Nephron (organoid): ENCODE measurements around the gene SP140L.

Experiments
- H3K27ac Mint-ChIP-seq, 3 experiments: 2 replicates each; pipeline ENCODE4 v1.8.0; 2020; ENCODE audit warnings: mixed read lengths in 3 of 3, mild to moderate bottlenecking in 2 of 3, moderate library complexity in 1 of 3
- H3K27me3 Mint-ChIP-seq: 2 replicates; pipeline ENCODE4 v1.8.0; 2021; ENCODE audit warnings: low read depth, mild to moderate bottlenecking, moderate library complexity, mixed read lengths
- H3K36me3 Mint-ChIP-seq: 2 replicates; pipeline ENCODE4 v1.8.0; 2020; ENCODE audit warnings: low read depth, mixed read lengths
- H3K4me1 Mint-ChIP-seq: 2 replicates; pipeline ENCODE4 v1.8.0; 2020; ENCODE audit warnings: mixed read lengths
- H3K4me3 Mint-ChIP-seq, 3 experiments: 2 replicates each; pipeline ENCODE4 v1.8.0; 2020; ENCODE audit warnings: mild to moderate bottlenecking in 3 of 3, mixed read lengths in 3 of 3, moderate library complexity in 2 of 3
- H3K9me3 Mint-ChIP-seq: 2 replicates; pipeline ENCODE4 v1.8.0; 2020; ENCODE audit warnings: mixed read lengths
- TF ChIP-seq, protein P1 (sequence below), 3 experiments: fragments of 200-600 bp; sonication (generic); IDR thresholded peaks; one replicate each; pipeline ENCODE4 v1.5.0; 2021; ENCODE audit warnings: antibody characterized with exemption in 3 of 3; ENCODE audit not compliant: unreplicated experiment in 3 of 3

The SP140L gene

DNA sequence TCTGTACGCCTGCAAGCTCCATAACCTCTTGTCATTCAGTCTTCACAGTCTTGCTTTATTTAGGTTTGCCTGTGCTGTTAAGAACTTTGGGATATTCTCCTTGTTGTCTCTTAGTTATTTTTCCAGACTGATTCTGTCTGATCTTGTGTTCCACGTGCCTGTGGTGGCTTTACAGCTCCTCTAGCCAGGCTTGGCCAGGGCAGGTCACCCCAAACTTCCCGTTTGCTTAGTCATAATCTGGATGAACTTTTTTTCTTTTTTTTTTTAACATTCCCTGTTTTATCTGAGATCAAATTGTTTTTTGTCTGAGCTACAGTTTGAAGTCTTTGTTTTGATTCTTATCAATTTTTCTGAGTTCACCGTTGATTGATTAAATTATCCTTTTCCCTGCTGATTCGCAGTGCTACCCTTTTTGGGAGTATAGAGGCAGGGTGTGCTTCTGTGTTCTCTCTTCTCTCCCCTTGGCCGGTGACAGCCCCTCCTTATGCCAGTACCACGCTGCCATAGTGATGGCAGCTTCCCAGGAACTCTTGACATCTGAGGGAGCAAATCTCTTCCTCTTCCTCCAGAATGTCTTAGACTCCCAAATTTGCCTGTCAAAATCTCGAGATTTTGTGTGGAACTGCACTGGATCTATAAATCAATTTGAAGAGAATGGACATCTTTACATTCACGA, 91.5 kb downstream of the SP140L start:
- Mint-ChIP-seq H3K4me1 (peaks cover 14% of the 10 kb centered on the region), H3K4me3 (no peak overlapping the region), H3K27me3 (peaks cover 8% of the 10 kb centered on the region), H3K36me3 (no peaks in the 10 kb centered on the region), H3K27ac (no peak overlapping the region), H3K9me3 (no peaks in the 10 kb centered on the region)
- TF ChIP-seq, protein P1, sequence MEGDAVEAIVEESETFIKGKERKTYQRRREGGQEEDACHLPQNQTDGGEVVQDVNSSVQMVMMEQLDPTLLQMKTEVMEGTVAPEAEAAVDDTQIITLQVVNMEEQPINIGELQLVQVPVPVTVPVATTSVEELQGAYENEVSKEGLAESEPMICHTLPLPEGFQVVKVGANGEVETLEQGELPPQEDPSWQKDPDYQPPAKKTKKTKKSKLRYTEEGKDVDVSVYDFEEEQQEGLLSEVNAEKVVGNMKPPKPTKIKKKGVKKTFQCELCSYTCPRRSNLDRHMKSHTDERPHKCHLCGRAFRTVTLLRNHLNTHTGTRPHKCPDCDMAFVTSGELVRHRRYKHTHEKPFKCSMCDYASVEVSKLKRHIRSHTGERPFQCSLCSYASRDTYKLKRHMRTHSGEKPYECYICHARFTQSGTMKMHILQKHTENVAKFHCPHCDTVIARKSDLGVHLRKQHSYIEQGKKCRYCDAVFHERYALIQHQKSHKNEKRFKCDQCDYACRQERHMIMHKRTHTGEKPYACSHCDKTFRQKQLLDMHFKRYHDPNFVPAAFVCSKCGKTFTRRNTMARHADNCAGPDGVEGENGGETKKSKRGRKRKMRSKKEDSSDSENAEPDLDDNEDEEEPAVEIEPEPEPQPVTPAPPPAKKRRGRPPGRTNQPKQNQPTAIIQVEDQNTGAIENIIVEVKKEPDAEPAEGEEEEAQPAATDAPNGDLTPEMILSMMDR (IDR thresholded peaks at IDR 0.05; ENCODE audit: unreplicated experiment in 3 of 3): no peak

DNA sequence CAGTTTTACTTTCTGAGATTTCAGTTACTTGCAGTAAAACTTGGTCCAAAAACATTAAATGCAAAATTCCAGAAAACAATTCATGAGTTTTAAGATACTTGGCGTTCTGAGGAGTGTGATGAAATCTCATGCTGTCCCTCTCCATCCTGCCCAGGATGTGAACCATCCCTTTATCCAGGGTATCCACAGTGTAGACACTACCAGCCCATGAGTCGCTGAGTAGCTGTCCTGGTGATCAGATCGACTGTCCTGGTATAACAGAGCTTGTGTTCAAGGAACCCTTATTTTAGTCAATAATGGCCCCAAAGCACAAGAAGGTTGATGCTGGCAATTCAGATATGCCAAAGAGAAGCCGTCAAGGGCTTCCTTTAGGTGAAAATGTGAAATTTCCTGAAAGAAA, 92.2 kb downstream of the SP140L start:
- no peaks in the 10 kb centered on the region for H3K9me3 Mint-ChIP-seq
- H3K36me3 Mint-ChIP-seq: no peaks in the 10 kb centered on the region
- peaks cover 8% of the 10 kb centered on the region for H3K27me3 Mint-ChIP-seq
- no peak overlapping the region for H3K27ac Mint-ChIP-seq
- peaks cover 14% of the 10 kb centered on the region for H3K4me1 Mint-ChIP-seq
- TF ChIP-seq, protein P1 (IDR thresholded peaks at IDR 0.05; ENCODE audit: unreplicated experiment in 3 of 3): no peak
- H3K4me3 Mint-ChIP-seq: no peak overlapping the region

DNA sequence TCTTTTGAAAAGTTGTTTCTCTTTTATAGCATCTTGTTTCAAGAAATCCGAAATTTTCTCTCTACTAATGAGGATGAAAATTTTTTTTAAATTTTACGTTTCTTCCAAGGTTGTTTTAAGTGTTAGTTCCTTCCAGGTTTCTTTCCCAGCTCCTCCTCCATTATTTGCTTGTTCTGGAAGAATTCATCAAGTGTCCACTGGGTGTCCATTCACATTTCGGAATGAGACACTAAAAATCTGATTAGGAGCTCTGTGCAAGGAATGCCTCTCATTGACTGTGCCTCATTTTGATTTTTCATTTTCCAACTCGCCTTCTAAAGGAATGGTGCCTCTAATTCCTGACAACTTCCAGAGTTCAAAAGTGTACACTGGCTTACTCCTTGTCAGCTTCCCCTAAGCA, 95.2 kb downstream of the SP140L start:
- H3K9me3 Mint-ChIP-seq: no peaks in the 10 kb centered on the region
- TF ChIP-seq, protein P1 (IDR thresholded peaks at IDR 0.05; ENCODE audit: unreplicated experiment in 3 of 3): peak in 1 of 3 experiments; percentile 11

DNA sequence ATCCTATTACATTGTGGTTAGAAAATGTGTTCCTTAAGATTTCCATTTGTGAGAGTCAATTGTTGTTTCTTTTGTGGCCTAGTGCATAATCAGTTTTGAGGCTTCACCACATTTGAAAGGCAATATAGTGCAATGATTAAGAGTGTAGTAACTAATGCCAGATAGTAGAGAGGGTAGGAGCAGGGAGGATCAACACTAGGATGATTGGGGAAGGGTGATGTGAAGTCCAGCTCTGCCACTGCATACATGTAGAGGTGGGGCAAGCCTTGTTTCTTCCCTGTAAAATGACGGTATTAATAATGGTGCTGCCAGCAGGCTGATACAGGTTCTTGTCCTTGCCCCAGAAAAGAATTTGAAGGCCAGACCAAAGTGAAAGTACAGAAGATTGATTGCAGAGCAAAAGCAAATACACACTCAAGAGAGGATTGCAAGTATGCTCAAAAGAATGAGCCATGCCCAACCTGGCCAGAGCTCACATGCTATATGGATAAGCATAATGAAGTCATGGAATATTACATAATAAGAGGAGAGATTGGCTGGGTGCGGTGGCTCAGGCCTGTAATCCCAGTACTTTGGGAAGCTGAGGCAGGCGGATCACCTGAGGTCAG, 97.0 kb downstream of the SP140L start:
- TF ChIP-seq, protein P1 (IDR thresholded peaks at IDR 0.05; ENCODE audit: unreplicated experiment in 3 of 3): no peak
- Mint-ChIP-seq H3K27me3 (peaks cover 3% of the 10 kb centered on the region), H3K4me1 (no peaks in the 10 kb centered on the region), H3K36me3 (no peaks in the 10 kb centered on the region), H3K4me3 (no peak overlapping the region), H3K9me3 (peaks cover 2% of the 10 kb centered on the region), H3K27ac (no peak overlapping the region)

More for the DNA sequence above, 95.2 kb downstream of the SP140L start:
- peaks cover 6% of the 10 kb centered on the region for H3K4me1 Mint-ChIP-seq
- no peaks in the 10 kb centered on the region for H3K36me3 Mint-ChIP-seq
- H3K27me3 Mint-ChIP-seq: peaks cover 8% of the 10 kb centered on the region
- H3K4me3 Mint-ChIP-seq: no peak overlapping the region
- H3K27ac Mint-ChIP-seq: no peak overlapping the region

DNA sequence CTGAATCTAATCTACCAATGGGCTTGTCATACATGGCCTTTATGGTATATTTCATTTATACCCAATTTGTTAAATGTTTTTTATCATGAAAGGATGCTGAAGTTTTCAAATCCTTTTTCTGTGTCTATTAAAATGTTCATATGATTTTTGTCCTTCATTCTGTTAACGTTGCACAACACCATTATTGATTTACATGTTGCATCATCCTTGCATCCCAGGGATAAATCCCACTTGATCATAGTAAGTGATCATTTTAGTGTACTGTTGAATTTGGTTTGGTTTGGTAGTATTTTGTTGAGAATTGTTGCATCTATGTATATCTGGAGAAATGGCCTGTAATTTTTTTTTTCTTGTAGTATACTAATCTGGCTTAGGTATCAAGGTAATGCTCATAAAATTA, 98.4 kb downstream of the SP140L start:
- H3K9me3 Mint-ChIP-seq: peaks cover 7% of the 10 kb centered on the region
- H3K4me1 Mint-ChIP-seq: no peaks in the 10 kb centered on the region
- H3K27me3 Mint-ChIP-seq: no peaks in the 10 kb centered on the region
- H3K4me3 Mint-ChIP-seq: no peak overlapping the region
- no peaks in the 10 kb centered on the region for H3K36me3 Mint-ChIP-seq
- H3K27ac Mint-ChIP-seq: no peak overlapping the region
- TF ChIP-seq, protein P1 (IDR thresholded peaks at IDR 0.05; ENCODE audit: unreplicated experiment in 3 of 3): no peak

DNA sequence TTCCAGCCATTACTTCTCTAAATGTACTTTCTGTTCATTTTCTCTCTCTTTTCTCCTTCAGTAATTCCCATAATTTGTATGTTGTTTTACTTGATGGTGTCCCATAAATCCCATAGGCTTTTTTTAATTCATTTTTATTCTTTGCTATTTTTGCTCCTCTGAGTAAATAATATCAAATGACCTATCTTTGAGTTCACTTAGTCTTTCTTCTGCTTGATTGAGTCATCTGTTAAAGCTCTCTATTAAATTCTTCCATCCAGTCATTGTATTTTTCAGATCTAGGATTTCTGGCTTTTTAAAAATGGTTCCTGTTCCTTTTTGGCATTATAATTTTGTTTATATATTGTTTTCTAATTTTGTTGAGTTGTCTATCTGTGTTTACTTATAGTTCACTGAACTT, 102.5 kb downstream of the SP140L start:
- Mint-ChIP-seq H3K4me3 (no peak overlapping the region), H3K27me3 (no peaks in the 10 kb centered on the region), H3K9me3 (peaks cover 15% of the 10 kb centered on the region), H3K36me3 (no peaks in the 10 kb centered on the region), H3K4me1 (no peaks in the 10 kb centered on the region), H3K27ac (no peak overlapping the region)
- TF ChIP-seq, protein P1 (IDR thresholded peaks at IDR 0.05; ENCODE audit: unreplicated experiment in 3 of 3): no peak
